H1 (cell line): ENCODE measurements around the gene PAXX. TPM values are rescaled to one million over a fixed set of nuclear protein-coding genes. Genes with fewer than 3 reads are reported as not detected.

Experiments used
- CBX8 ChIP-seq: fragments of 300-800, 300-1000 bp; sonication (generic); IDR thresholded peaks from 2 replicates; pipeline ENCODE4 v1.7.1; 2016; ENCODE audit warnings: low read depth, low read length, borderline replicate concordance
- CTBP2 ChIP-seq: IDR thresholded peaks from 2 replicates; pipeline ENCODE4 v1.7.0; 2011; ENCODE audit warnings: borderline replicate concordance, mild to moderate bottlenecking, moderate library complexity, mixed read lengths, low read length; ENCODE audit not compliant: insufficient read depth, insufficient read length
- FOSL1 ChIP-seq: IDR thresholded peaks from 2 replicates; pipeline ENCODE4 v1.6.1; 2011; ENCODE audit warnings: mild to moderate bottlenecking, low read depth, low read length, moderate library complexity; ENCODE audit not compliant: insufficient read depth
- KDM5A ChIP-seq: fragments of 200-600 bp; IDR thresholded peaks from 2 replicates; pipeline ENCODE4 v1.7.1; 2012; ENCODE audit warnings: mild to moderate bottlenecking, low read length, inconsistent platforms, mixed read lengths
- SIN3A ChIP-seq, 2 experiments: IDR thresholded peaks in 1 of 2; conservative IDR thresholded peaks in 1 of 2; 2 replicates each; pipeline ENCODE4 v1.6.1; 2011 to 2012; ENCODE audit warnings: low read length in 2 of 2, improper control_type of control experiment in 1 of 2, low read depth in 1 of 2, mild to moderate bottlenecking in 1 of 2
- polyA plus RNA-seq, 7 experiments: library from polyadenylated mRNA; depleted of rRNA in 3 of 7; stranded (reverse) in 5 of 7; unstranded in 2 of 7; fragments of >200 nt in 5 of 7; fragments of 200-250 nt in 2 of 7; gene quantifications; 1 replicate in 5 of 7; 2 replicates in 1 of 7; 4 replicates in 1 of 7; pipeline versions ENCODE4 v1.2.1 to v1.2.3, GENCODE V29; 2011 to 2013; ENCODE audit warnings: missing spikeins in 2 of 7, mixed read lengths in 2 of 7
- total RNA-seq: library from RNA; stranded (reverse); fragmentation: NEBNext Ultra II Directional; extraction: Animal tissue kit (Norgen Biotek cat#: 25700); gene quantifications from 2 replicates; pipeline ENCODE4 v1.2.1, GENCODE V29; 2021
- TF ChIP-seq, protein P1 (sequence below): IDR thresholded peaks from 2 replicates; pipeline ENCODE4 v1.6.1; 2011; ENCODE audit warnings: low read depth, mild to moderate bottlenecking, low read length; ENCODE audit not compliant: insufficient read depth

The PAXX gene
- total and polyA plus RNA-seq, 2 of the 8 experiments (the other 6 are each of a cell fraction or from before 2014, with no cell fraction given) = 43.4 to 45.9 TPM

DNA sequence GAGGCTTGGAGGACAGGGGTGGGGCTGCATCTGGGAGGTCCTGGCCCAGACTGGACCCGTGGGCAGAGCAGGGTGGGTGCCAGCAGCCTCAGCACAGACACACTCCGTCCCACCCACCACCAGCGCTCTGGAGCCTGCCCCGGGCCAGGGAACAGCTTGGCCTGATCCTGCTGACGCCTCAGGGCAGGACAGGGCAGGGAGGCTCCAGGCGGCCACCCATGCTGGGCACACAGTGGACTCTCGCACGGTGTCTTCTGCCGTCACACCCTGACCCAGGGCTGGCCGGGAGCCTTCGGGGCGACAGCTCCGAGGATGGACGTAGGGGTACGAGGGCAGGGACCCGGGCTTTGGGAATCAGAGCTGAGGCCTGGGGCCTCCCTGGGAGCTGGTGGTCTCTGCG lies 23.1 kb upstream of the PAXX start (continued):
- TF ChIP-seq, protein P1, sequence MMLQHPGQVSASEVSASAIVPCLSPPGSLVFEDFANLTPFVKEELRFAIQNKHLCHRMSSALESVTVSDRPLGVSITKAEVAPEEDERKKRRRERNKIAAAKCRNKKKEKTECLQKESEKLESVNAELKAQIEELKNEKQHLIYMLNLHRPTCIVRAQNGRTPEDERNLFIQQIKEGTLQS = no peak
- TF ChIP-seq FOSL1 = no peak
- TF ChIP-seq SIN3A (conservative IDR thresholded peaks at IDR 0.05 in 1 of 2, IDR thresholded peaks at IDR 0.05 in 1 of 2; ENCODE audit: low read depth in 1 of 2, low read length in 2 of 2) = no peak
- no peak for TF ChIP-seq CTBP2
- no peak for TF ChIP-seq KDM5A
- no peak for TF ChIP-seq CBX8
